Prostate gland (tissue), 2 donors: ENCODE data around the gene ZNF487. TPM values are rescaled to one million over a fixed set of nuclear protein-coding genes. Genes with fewer than 3 reads are reported as not detected.

ENCODE experiments used
- DNase-seq: peaks from one replicate; pipeline ENCODE4 v3.0.0-alpha.2; 2019; ENCODE audit warnings: low spot score
- H3K27ac ChIP-seq, 2 donors: fragments of 200-600 bp; sonication (generic); 2 replicates each; pipeline ENCODE4 v1.5.1; 2017 to 2019
- H3K27me3 ChIP-seq: fragments of 200-600 bp; sonication (generic); replicated peaks from 2 replicates; pipeline ENCODE4 v1.5.1; 2019; ENCODE audit not compliant: insufficient read depth
- H3K36me3 ChIP-seq, 2 donors: fragments of 200-600 bp; sonication (generic); 1 replicate in 1 of 2; 2 replicates in 1 of 2; pipeline versions ENCODE4 v1.5.1 to v1.8.1; 2017 to 2019
- H3K4me1 ChIP-seq: fragments of 200-600 bp; sonication (generic); replicated peaks from 2 replicates; pipeline ENCODE4 v1.5.1; 2019
- H3K4me3 ChIP-seq, 2 donors: fragments of 200-600 bp; sonication (generic); 2 replicates each; pipeline ENCODE4 v1.5.1; 2017 to 2019
- H3K9me3 ChIP-seq: fragments of 200-600 bp; sonication (generic); 2 replicates; pipeline ENCODE4 v1.5.1; 2017
- POLR2A ChIP-seq: fragments of 450-650 bp; IDR thresholded peaks from one replicate; pipeline ENCODE4 v1.6.1; 2016; ENCODE audit warnings: antibody characterized with exemption, mild to moderate bottlenecking
- POLR2AphosphoS5 ChIP-seq: sonication (generic); formaldehyde crosslinking; IDR thresholded peaks from one replicate; pipeline ENCODE4 v1.6.1; 2017; ENCODE audit warnings: antibody characterized with exemption
- WGBS: methylation state at CpG from one replicate; pipeline ENCODE4 v1.1.5; 2018; 5-methylcytosine and 5-hydroxymethylcytosine counted together
- intact Hi-C: fragments of 100-400 bp; cut with DNase I; formaldehyde crosslinking; loops from one replicate; pipeline ENCODE4 v1.14.2; 2022
- total RNA-seq, 2 donors: library from RNA; depleted of rRNA; stranded (reverse); fragments of >200 nt; gene quantifications; one replicate each; pipeline ENCODE4 v1.1.0, GENCODE V29; 2016
- TF ChIP-seq, protein P1 (sequence below), 4 experiments: fragments of 200-600 bp in 2 of 4; fragments of 450-650 bp in 2 of 4; sonication (generic) in 2 of 4; IDR thresholded peaks; 1 replicate in 3 of 4; 2 replicates in 1 of 4; pipeline ENCODE4 v1.5.1; 2016 to 2019; ENCODE audit warnings: antibody characterized with exemption in 4 of 4, mild to moderate bottlenecking in 2 of 4, moderate library complexity in 2 of 4

ZNF487 gene
- total RNA-seq, 2 donors from 2014 or later: 6.6 to 12.5 TPM

DNA sequence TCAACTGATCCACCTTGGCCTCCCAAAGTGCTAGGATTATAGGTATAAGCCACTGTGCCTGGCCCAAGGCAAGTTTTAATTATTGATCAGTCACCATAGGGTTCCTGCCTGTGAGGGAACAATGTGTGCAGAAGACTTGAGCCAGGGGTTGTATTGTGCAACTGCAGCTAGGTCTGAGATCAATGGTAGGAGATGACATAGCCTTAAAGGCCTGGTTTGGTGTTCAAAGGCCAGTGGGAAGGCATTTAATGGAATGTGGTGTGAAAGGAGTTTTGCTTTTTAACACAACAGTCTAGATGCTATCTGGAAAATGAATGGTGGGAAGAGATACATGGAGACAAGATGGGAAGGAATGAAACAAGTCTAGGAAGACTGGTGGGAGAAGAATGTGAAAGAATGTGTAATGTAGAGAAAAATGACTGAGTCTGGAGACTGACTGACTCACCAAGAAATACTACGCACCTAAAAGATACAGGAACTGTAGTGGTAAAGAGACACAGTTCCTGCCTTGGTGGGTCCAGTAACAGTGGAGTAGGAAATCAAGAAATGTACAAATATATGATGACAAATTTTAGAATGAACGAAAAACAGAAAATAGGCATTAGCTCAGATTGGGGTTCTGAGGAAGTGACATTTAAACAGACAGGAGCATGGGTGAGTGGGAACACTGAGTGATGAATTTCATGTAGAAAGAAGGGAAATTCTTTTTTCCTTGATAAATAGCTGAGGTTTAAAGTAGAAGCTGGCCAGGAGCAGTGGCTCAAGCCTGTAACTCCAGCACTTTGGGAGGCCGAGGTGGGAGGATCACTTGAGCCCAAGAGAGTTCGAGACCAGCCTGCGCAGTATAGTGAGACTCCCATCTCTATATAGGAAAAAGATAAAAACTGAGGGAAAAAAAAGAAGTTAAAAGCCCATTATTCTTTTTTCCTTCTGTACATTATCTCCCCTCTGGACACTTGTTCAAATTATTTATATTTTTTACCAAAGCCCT lies 37.3 kb upstream of the ZNF487 start:
- WGBS: 92% methylated on average over 5 of the region's 5 CpGs
- intact Hi-C loops: no loop called here
- Histone ChIP-seq H3K9me3 (no peaks in the 10 kb centered on the region), H3K36me3 (no peaks in the 10 kb centered on the region), H3K27me3 (no peaks in the 10 kb centered on the region), H3K4me1 (peaks cover 3% of the 10 kb centered on the region), H3K4me3 (no peak overlapping the region), H3K27ac (no peak overlapping the region)
- no peak for TF ChIP-seq POLR2AphosphoS5
- no peak for TF ChIP-seq POLR2A
- TF ChIP-seq, protein P1, sequence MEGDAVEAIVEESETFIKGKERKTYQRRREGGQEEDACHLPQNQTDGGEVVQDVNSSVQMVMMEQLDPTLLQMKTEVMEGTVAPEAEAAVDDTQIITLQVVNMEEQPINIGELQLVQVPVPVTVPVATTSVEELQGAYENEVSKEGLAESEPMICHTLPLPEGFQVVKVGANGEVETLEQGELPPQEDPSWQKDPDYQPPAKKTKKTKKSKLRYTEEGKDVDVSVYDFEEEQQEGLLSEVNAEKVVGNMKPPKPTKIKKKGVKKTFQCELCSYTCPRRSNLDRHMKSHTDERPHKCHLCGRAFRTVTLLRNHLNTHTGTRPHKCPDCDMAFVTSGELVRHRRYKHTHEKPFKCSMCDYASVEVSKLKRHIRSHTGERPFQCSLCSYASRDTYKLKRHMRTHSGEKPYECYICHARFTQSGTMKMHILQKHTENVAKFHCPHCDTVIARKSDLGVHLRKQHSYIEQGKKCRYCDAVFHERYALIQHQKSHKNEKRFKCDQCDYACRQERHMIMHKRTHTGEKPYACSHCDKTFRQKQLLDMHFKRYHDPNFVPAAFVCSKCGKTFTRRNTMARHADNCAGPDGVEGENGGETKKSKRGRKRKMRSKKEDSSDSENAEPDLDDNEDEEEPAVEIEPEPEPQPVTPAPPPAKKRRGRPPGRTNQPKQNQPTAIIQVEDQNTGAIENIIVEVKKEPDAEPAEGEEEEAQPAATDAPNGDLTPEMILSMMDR (IDR thresholded peaks at IDR 0.05): no peak
- DNase-seq: no peak

DNA sequence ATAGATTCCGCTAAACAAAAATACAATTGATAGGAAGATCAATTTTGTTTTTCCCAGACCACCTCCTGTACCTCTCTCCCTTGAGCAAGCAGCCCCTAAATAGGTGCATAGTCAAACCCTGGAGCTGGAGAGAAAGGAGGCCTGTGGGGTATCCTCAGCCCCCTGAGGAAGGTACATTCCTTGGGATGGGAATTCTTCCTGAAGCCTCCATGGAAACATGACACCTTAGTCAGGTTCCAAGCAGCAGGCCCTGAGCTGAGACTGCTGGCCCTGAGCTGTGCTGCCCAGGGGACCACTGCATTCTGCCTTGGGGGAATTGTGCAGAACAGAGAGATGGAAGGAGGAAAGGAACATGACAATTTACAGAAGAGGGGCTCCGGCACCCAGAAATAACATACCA lies 35.3 kb upstream of the ZNF487 start:
- Histone ChIP-seq H3K4me3 (no peak overlapping the region), H3K4me1 (peaks cover 8% of the 10 kb centered on the region), H3K27ac (no peak overlapping the region), H3K27me3 (no peaks in the 10 kb centered on the region), H3K9me3 (no peaks in the 10 kb centered on the region), H3K36me3 (no peaks in the 10 kb centered on the region)
- DNase-seq: no peak
- WGBS: 91% methylated on average over 2 of the region's 2 CpGs
- intact Hi-C loops: no loop called here
- no peak for TF ChIP-seq POLR2A
- no peak for TF ChIP-seq POLR2AphosphoS5
- TF ChIP-seq, protein P1 (IDR thresholded peaks at IDR 0.05): no peak

DNA sequence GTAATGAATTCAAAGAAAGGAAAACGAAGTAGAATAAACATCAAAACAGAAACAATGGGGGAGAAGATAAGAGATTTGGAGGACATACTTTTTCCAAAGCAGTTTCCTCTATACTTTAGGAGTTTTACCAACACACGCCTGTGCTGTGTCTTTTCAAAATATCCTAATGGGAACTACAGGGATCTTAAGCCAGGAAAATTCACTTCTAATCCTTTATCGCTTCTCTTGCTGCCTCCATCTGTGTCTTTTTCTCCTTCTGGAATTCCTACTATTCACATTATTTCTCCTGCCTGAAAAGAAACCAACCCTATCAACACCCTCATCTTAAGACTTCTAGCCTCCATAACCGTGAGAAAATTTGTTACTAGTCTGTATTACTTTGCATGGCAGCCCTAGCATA lies 34.7 kb upstream of the ZNF487 start:
- Histone ChIP-seq H3K27ac (no peak overlapping the region), H3K36me3 (no peaks in the 10 kb centered on the region), H3K27me3 (no peaks in the 10 kb centered on the region), H3K9me3 (no peaks in the 10 kb centered on the region), H3K4me3 (no peak overlapping the region), H3K4me1 (peaks cover 8% of the 10 kb centered on the region)
- 61% methylated on average over 4 of the region's 4 CpGs for WGBS
- no peak for DNase-seq
- TF ChIP-seq POLR2A (no peak), POLR2AphosphoS5 (no peak)
- TF ChIP-seq, protein P1 (IDR thresholded peaks at IDR 0.05): no peak
- intact Hi-C loops: no loop called here

DNA sequence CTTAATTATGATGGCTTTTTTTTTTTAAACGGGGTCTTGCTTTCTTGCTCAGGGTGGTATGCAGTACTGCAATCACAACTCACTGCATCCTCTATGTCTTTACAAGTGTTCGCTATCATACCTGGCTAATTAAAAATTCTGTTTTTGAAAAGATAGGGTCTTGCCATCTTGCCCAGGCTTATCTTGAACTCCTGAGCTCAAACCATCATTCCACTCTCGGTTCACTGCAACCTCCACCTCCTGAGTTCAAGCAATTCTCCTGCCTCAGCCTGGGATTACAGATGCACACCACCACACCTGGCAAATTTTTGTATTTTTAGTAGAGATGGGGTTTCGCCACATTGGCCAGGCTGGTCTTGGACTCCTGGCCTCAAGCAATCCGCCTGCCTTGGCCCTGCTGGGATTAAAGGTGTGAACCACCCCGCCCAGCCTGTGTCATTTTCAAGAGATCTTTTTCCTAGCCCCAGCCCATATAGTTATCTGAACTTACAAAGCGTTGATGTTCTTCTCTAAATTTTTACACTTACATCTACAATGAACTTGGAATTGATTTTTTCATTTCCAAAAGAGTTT lies 33.9 kb upstream of the ZNF487 start:
- Histone ChIP-seq H3K27me3 (no peaks in the 10 kb centered on the region), H3K36me3 (no peaks in the 10 kb centered on the region), H3K27ac (no peak overlapping the region), H3K4me1 (peaks cover 8% of the 10 kb centered on the region), H3K9me3 (no peaks in the 10 kb centered on the region), H3K4me3 (no peak overlapping the region)
- TF ChIP-seq POLR2A (no peak), POLR2AphosphoS5 (no peak)
- TF ChIP-seq, protein P1 (IDR thresholded peaks at IDR 0.05): no peak
- 83% methylated on average over 7 of the region's 7 CpGs for WGBS
- intact Hi-C loops: no loop called here
- DNase-seq: no peak
